Parathyroid adenoma (tissue), 2 donors: ENCODE measurements around the gene CBFB.

Source experiments
- H2AFZ ChIP-seq: fragments of 300-600 bp; sonication (generic); one replicate; pipeline ENCODE4 v1.7.0; 2017; ENCODE audit warnings: antibody characterized with exemption, mild to moderate bottlenecking
- H3K27ac ChIP-seq: fragments of 300-600 bp; sonication (generic); one replicate; pipeline ENCODE4 v1.7.0; 2017
- H3K27me3 ChIP-seq: fragments of 300-600 bp; sonication (generic); one replicate; pipeline ENCODE4 v1.7.0; 2017; ENCODE audit warnings: low read length; ENCODE audit not compliant: control insufficient read depth, insufficient read depth
- H3K36me3 ChIP-seq: fragments of 300-600 bp; sonication (generic); one replicate; pipeline ENCODE4 v1.7.0; 2017; ENCODE audit warnings: low read length; ENCODE audit not compliant: control insufficient read depth, insufficient read depth
- H3K4me1 ChIP-seq: fragments of 300-600 bp; sonication (generic); one replicate; pipeline ENCODE4 v1.7.0; 2017; ENCODE audit warnings: control low read depth
- H3K4me2 ChIP-seq: fragments of 300-600 bp; sonication (generic); one replicate; pipeline ENCODE4 v1.7.0; 2017; ENCODE audit warnings: low read length
- H3K4me3 ChIP-seq: fragments of 300-600 bp; sonication (generic); one replicate; pipeline ENCODE4 v1.7.0; 2017; ENCODE audit warnings: low read depth, low read length
- H3K79me2 ChIP-seq: fragments of 300-600 bp; sonication (generic); one replicate; pipeline ENCODE4 v1.7.0; 2017; ENCODE audit warnings: control low read depth
- H3K9ac ChIP-seq: fragments of 300-600 bp; sonication (generic); one replicate; pipeline ENCODE4 v1.7.0; 2017; ENCODE audit warnings: mild to moderate bottlenecking
- H3K9me3 ChIP-seq: fragments of 300-600 bp; sonication (generic); one replicate; pipeline ENCODE4 v1.7.0; 2017; ENCODE audit warnings: low read length; ENCODE audit not compliant: control insufficient read depth
- CTCF ChIP-seq: fragments of 300-600 bp; sonication (generic); IDR thresholded peaks from one replicate; pipeline ENCODE4 v1.7.0; 2017; ENCODE audit warnings: antibody characterized with exemption, mild to moderate bottlenecking
- donor health status: primary hyperparathyroidism.

CBFB gene

GRCh38 chr16:67129422-67129821, 100.5 kb downstream of the CBFB start:
- Histone ChIP-seq H3K79me2 (peaks cover 7% of the 10 kb centered on the region), H3K9me3 (no peaks in the 10 kb centered on the region), H3K36me3 (no peaks in the 10 kb centered on the region), H3K9ac (no peak overlapping the region), H3K4me3 (no peak overlapping the region), H3K27me3 (no peaks in the 10 kb centered on the region), H3K4me2 (no peak overlapping the region), H2AFZ (no peak overlapping the region), H3K27ac (no peak overlapping the region), H3K4me1 (no peaks in the 10 kb centered on the region)
- no peak for TF ChIP-seq CTCF

- no peak for TF ChIP-seq CTCF
- Histone ChIP-seq H3K79me2 (no peaks in the 10 kb centered on the region), H3K27ac (no peak overlapping the region), H3K4me2 (no peak overlapping the region), H3K4me3 (no peak overlapping the region), H3K36me3 (no peaks in the 10 kb centered on the region), H3K9me3 (no peaks in the 10 kb centered on the region), H3K4me1 (no peaks in the 10 kb centered on the region), H3K27me3 (no peaks in the 10 kb centered on the region), H2AFZ (no peak overlapping the region), H3K9ac (no peak overlapping the region)
Observed at GRCh38 chr16:67137605-67138004, 108.7 kb downstream of the CBFB start.

- Histone ChIP-seq H3K9ac (no peak overlapping the region), H3K27ac (no peak overlapping the region), H3K4me2 (no peak overlapping the region)
Observed at GRCh38 chr16:67141391-67141790, 112.4 kb downstream of the CBFB start.

GRCh38 chr16:67142342-67142741, 113.4 kb downstream of the CBFB start:
- no peaks in the 10 kb centered on the region for H3K27me3 ChIP-seq
- no peak overlapping the region for H3K9ac ChIP-seq
- no peak overlapping the region for H3K4me3 ChIP-seq
- TF ChIP-seq CTCF: no peak
- H3K36me3 ChIP-seq: no peaks in the 10 kb centered on the region
- H3K9me3 ChIP-seq: no peaks in the 10 kb centered on the region
- no peaks in the 10 kb centered on the region for H3K79me2 ChIP-seq
- no peak overlapping the region for H3K27ac ChIP-seq
- no peak overlapping the region for H2AFZ ChIP-seq
- no peak overlapping the region for H3K4me2 ChIP-seq
- no peaks in the 10 kb centered on the region for H3K4me1 ChIP-seq

More at GRCh38 chr16:67141391-67141790, 112.4 kb downstream of the CBFB start:
- Histone ChIP-seq H3K4me3 (no peak overlapping the region), H2AFZ (no peak overlapping the region), H3K9me3 (no peaks in the 10 kb centered on the region), H3K79me2 (no peaks in the 10 kb centered on the region), H3K4me1 (no peaks in the 10 kb centered on the region), H3K27me3 (no peaks in the 10 kb centered on the region), H3K36me3 (no peaks in the 10 kb centered on the region)
- no peak for TF ChIP-seq CTCF

GRCh38 chr16:67144943-67145342, 116.0 kb downstream of the CBFB start:
- Histone ChIP-seq H3K36me3 (no peaks in the 10 kb centered on the region), H3K4me2 (no peak overlapping the region), H3K27ac (no peak overlapping the region), H3K4me1 (no peaks in the 10 kb centered on the region), H3K79me2 (no peaks in the 10 kb centered on the region), H3K4me3 (no peak overlapping the region), H2AFZ (no peak overlapping the region), H3K27me3 (no peaks in the 10 kb centered on the region), H3K9ac (no peak overlapping the region), H3K9me3 (no peaks in the 10 kb centered on the region)
- no peak for TF ChIP-seq CTCF
